Esophagus muscularis mucosa (tissue), 4 donors: Measurements from ENCODE around the gene LACRT.

Experiments used
- CTCF ChIP-seq, 3 experiments: fragments of 200-600 bp in 2 of 3; fragments of 450-650 bp in 1 of 3; sonication (generic) in 2 of 3; IDR thresholded peaks; one replicate each; pipeline ENCODE4 v1.5.1; 2017 to 2019; ENCODE audit warnings: antibody characterized with exemption in 3 of 3, mild to moderate bottlenecking in 2 of 3, moderate library complexity in 1 of 3
- EP300 ChIP-seq: sonication (generic); formaldehyde crosslinking; IDR thresholded peaks from one replicate; pipeline ENCODE4 v1.6.1; 2017; ENCODE audit warnings: antibody characterized with exemption
- POLR2A ChIP-seq: fragments of 450-650 bp; IDR thresholded peaks from one replicate; pipeline ENCODE4 v1.6.1; 2017; ENCODE audit warnings: antibody characterized with exemption, moderate library complexity, mild to moderate bottlenecking, low read depth
- POLR2AphosphoS5 ChIP-seq, 2 donors: sonication (generic); formaldehyde crosslinking; IDR thresholded peaks; one replicate each; pipeline ENCODE4 v1.6.1; 2017; ENCODE audit warnings: antibody characterized with exemption in 2 of 2

- TF ChIP-seq CTCF (IDR thresholded peaks at IDR 0.05) (no peak), POLR2A (no peak), POLR2AphosphoS5 (IDR thresholded peaks at IDR 0.05) (no peak), EP300 (no peak)
Measured at GRCh38 chr12:54653025-54653424, 18.3 kb upstream of the LACRT start.
